ENCODE data around the gene VSTM4. TPM values are rescaled to one million over a fixed set of nuclear protein-coding genes. Genes with fewer than 3 reads are reported as not detected.

VSTM4 gene
- total RNA-seq, 1 experiment from 2014 or later, result 0.07 TPM

DNA sequence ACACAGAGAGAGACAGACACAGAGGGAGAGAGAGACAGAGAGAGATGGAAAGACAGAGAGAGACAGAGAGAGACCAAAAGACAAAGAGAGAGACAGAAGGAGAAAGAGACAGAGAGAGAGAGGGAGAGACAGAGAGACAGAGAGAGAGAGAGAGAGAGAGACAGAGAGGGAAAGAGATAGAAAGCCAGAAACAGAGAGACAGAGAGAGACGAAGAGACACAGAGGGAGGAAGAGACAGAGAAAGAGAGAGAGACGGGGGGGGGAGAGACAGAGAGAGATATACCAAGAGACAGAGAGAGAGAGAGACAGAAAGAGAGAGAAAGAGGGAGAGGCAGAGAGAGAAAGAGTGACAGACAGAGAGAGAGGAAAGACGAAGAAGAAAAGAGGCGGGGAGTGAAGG, 10.2 kb downstream of the VSTM4 start:
- Histone ChIP-seq H3K27ac (ENCODE audit: low read depth, low read length) (no peak overlapping the region), H4K20me1 (ENCODE audit: insufficient read depth) (no peaks in the 10 kb centered on the region), H3K9ac (ENCODE audit: low read length) (no peak overlapping the region), H3K27me3 (ENCODE audit: insufficient read depth, low read length) (peaks cover 15% of the 10 kb centered on the region), H3K4me1 (ENCODE audit: control insufficient read depth in 1 of 2, insufficient read depth in 2 of 2, low read length in 2 of 2) (no peaks in the 10 kb centered on the region), H3K4me2 (ENCODE audit: low read length) (no peak overlapping the region), H3K4me3 (replicated peaks in 1 of 2; ENCODE audit: low read depth in 1 of 2, low read length in 2 of 2) (no peak overlapping the region), H3K9me2 (ENCODE audit: insufficient read depth) (no peaks in the 10 kb centered on the region), H3K79me2 (ENCODE audit: insufficient read depth, low read length) (no peaks in the 10 kb centered on the region), H2AFZ (ENCODE audit: low read depth, low read length, poor library complexity, severe bottlenecking) (no peak overlapping the region), H3K9me3 (ENCODE audit: control insufficient read depth in 1 of 2, insufficient read depth in 1 of 2, low read depth in 1 of 2, low read length in 2 of 2) (no peaks in the 10 kb centered on the region), H3K36me3 (ENCODE audit: control insufficient read depth in 1 of 2, insufficient read depth in 2 of 2, low read length in 2 of 2) (no peaks in the 10 kb centered on the region)
- intact Hi-C loops (cut with micrococcal nuclease), result no loop called here
- RAD21 ChIA-PET (ENCODE audit: low non-redundant PET in 1 of 2, low total read pairs in 2 of 2, uncharacterized antibody in 2 of 2, unreplicated experiment in 2 of 2), result no interaction called here
- CTCF ChIA-PET, result no interaction called here
- DNase-seq (ENCODE audit: low read depth, low spot score) (no peak), ATAC-seq (no peak)
- no TSS peak for BruUV-seq (replicated peaks)
- POLR2A ChIA-PET, result no interaction called here
- no peak for TF ChIP-seq EZH2 (IDR thresholded peaks at IDR 0.05)
- TF ChIP-seq SIN3A (IDR thresholded peaks at IDR 0.05; ENCODE audit: low read depth), result no peak
- TF ChIP-seq ZFX (IDR thresholded peaks at IDR 0.05), result no peak
- TF ChIP-seq CBX3 (IDR thresholded peaks at IDR 0.05; ENCODE audit: low read depth), result no peak
- no peak for TF ChIP-seq REST (IDR thresholded peaks at IDR 0.05; ENCODE audit: low read depth)
- TF ChIP-seq TCF7L2 (IDR thresholded peaks at IDR 0.05; ENCODE audit: borderline replicate concordance, extremely low read depth, insufficient read depth, insufficient read length), result no peak
- no peak for TF ChIP-seq FOSL1 (IDR thresholded peaks at IDR 0.05; ENCODE audit: low read depth)
- no peak for TF ChIP-seq YY1 (IDR thresholded peaks at IDR 0.05; ENCODE audit: extremely low read depth, insufficient replicate concordance, low read depth, low read length)
- no peak for TF ChIP-seq ZBTB33 (IDR thresholded peaks at IDR 0.05; ENCODE audit: extremely low read depth, insufficient replicate concordance, low read length)
- TF ChIP-seq ATF3 (IDR thresholded peaks at IDR 0.05), result no peak
- no peak for TF ChIP-seq RAD21 (IDR thresholded peaks at IDR 0.05; ENCODE audit: low read depth)
- no peak for TF ChIP-seq SP1 (IDR thresholded peaks at IDR 0.05; ENCODE audit: low read depth)
